CD4-positive, alpha-beta memory T cell (primary cell): Measurements from ENCODE around the gene CADPS. TPM values are rescaled to one million over a fixed set of nuclear protein-coding genes. Genes with fewer than 3 reads are reported as not detected.

Experiments
- CTCF ChIA-PET: fragments of 350-600 bp; sonication (Branson Sonifier 250); formaldehyde crosslinking; loops from one replicate; lab custom pipeline; 2021; ENCODE audit warnings: inconsistent platforms; ENCODE audit not compliant: partially characterized antibody; lab: Charles Lee
- POLR2A ChIA-PET: fragments of 350-600 bp; sonication (Branson Sonifier 250); formaldehyde crosslinking; loops from one replicate; lab custom pipeline; 2021; ENCODE audit not compliant: partially characterized antibody; lab: Charles Lee
- DNase-seq, 5 donors: peaks; one replicate each; pipeline versions ENCODE4 v3.0.0 to v3.0.0-alpha.2; 2020 to 2022; ENCODE audit warnings: mixed read lengths in 1 of 5
- H3K27ac ChIP-seq: one replicate; pipeline ENCODE4 v1.7.0; 2013; ENCODE audit warnings: low read depth, low read length
- H3K27me3 ChIP-seq: 2 replicates; pipeline ENCODE4 v1.7.0; 2013; ENCODE audit warnings: mild to moderate bottlenecking, low read length, moderate library complexity; ENCODE audit not compliant: insufficient read depth
- H3K36me3 ChIP-seq: 2 replicates; pipeline ENCODE4 v1.7.0; 2013; ENCODE audit warnings: mild to moderate bottlenecking, low read length, moderate library complexity; ENCODE audit not compliant: insufficient read depth
- H3K4me1 ChIP-seq: 2 replicates; pipeline ENCODE4 v1.7.0; 2013; ENCODE audit warnings: mild to moderate bottlenecking, low read length, moderate library complexity; ENCODE audit not compliant: insufficient read depth
- H3K4me3 ChIP-seq, 2 donors: one replicate each; pipeline ENCODE4 v1.7.0; 2013; ENCODE audit warnings: low read length in 2 of 2, mild to moderate bottlenecking in 1 of 2
- H3K9me3 ChIP-seq, 2 donors: one replicate each; pipeline ENCODE4 v1.7.0; 2013; ENCODE audit warnings: low read length in 2 of 2, control low read depth in 1 of 2; ENCODE audit not compliant: control insufficient read depth in 1 of 2
- H3K27ac Mint-ChIP-seq, 7 donors: one replicate each; pipeline ENCODE4 v1.8.0; 2020 to 2021; ENCODE audit warnings: mixed read lengths in 7 of 7, mild to moderate bottlenecking in 6 of 7, inconsistent platforms in 3 of 7, moderate library complexity in 3 of 7
- H3K27me3 Mint-ChIP-seq, 2 donors: one replicate each; pipeline ENCODE4 v1.8.0; 2020 to 2021; ENCODE audit warnings: mixed read lengths in 2 of 2
- H3K36me3 Mint-ChIP-seq, 2 donors: one replicate each; pipeline ENCODE4 v1.8.0; 2020 to 2021; ENCODE audit warnings: mixed read lengths in 2 of 2, inconsistent platforms in 1 of 2, mild to moderate bottlenecking in 1 of 2
- H3K4me1 Mint-ChIP-seq, 4 donors: one replicate each; pipeline ENCODE4 v1.8.0; 2020 to 2021; ENCODE audit warnings: mixed read lengths in 4 of 4, mild to moderate bottlenecking in 1 of 4
- H3K4me3 Mint-ChIP-seq, 8 donors: one replicate each; pipeline ENCODE4 v1.8.0; 2020 to 2021; ENCODE audit warnings: mixed read lengths in 8 of 8, mild to moderate bottlenecking in 7 of 8, moderate library complexity in 6 of 8, inconsistent platforms in 3 of 8
- H3K9me3 Mint-ChIP-seq, 8 donors: one replicate each; pipeline ENCODE4 v1.8.0; 2020 to 2021; ENCODE audit warnings: mixed read lengths in 8 of 8, mild to moderate bottlenecking in 5 of 8, inconsistent platforms in 3 of 8, moderate library complexity in 1 of 8
- intact Hi-C: fragments of 100-400 bp; cut with micrococcal nuclease; formaldehyde crosslinking; loops from one replicate; pipeline ENCODE4 v1.15.1; 2023
- polyA plus RNA-seq, 2 donors: library from polyadenylated mRNA; unstranded; fragments of 300-500 nt; fragmentation: Illumina TruSeq; gene quantifications; one replicate each; pipeline ENCODE4 v1.2.3, GENCODE V29; 2021
- total RNA-seq, 2 experiments: library from RNA; stranded (reverse); gene quantifications; one replicate each; pipeline ENCODE4 v1.2.3, GENCODE V29; 2021

The CADPS gene
- total and polyA plus RNA-seq, 4 experiments from 2014 or later = not detected

DNA sequence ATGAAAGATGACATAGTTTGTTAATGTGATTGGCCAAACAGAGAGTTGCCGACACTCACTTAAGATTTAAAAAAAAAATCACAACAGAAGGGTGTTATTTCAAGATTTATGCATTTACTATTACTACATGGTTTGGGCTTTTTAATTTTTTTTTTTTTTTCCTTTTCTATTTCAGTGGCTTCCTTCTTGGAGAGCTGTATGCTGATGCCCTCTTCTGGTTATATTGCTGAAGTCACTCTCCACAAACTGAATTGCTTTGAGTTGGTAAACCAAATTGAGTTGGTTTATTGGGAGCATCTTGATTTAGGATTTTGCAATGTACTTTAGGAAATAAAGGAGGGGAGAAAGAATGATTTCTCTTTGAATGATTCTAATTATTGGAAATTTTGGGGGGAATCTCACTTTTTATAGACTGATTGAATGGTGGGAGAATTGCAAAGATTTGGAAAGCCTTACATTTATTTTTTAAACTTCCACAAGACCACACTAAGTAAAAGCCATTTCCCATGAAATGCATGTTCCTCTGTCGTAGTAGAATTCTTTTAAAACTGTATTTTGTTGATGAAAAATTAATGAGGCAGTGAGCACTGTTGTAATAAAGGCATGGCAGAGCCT lies 315.3 kb downstream of the CADPS start:
- DNase-seq = no peak
- Histone ChIP-seq H3K4me3 (no peak overlapping the region), H3K27ac (no peak overlapping the region), H3K9me3 (no peaks in the 10 kb centered on the region), H3K4me1 (no peaks in the 10 kb centered on the region), H3K36me3 (no peaks in the 10 kb centered on the region), H3K27me3 (no peaks in the 10 kb centered on the region)
- intact Hi-C loops = no loop called here
- Mint-ChIP-seq H3K9me3 (peaks cover 0 to 3% (median 0%) of the 10 kb centered on the region in 8 donors), H3K27me3 (no peaks in the 10 kb centered on the region), H3K27ac (no peak overlapping the region), H3K4me3 (no peak overlapping the region), H3K36me3 (no peaks in the 10 kb centered on the region), H3K4me1 (no peaks in the 10 kb centered on the region)
- CTCF ChIA-PET = interaction anchor here (0.6 kb wide), 1 partner anchor 12 kb away, joined by 4 read pairs; no protein-coding TSS in a partner anchor
- POLR2A ChIA-PET = no interaction called here

DNA sequence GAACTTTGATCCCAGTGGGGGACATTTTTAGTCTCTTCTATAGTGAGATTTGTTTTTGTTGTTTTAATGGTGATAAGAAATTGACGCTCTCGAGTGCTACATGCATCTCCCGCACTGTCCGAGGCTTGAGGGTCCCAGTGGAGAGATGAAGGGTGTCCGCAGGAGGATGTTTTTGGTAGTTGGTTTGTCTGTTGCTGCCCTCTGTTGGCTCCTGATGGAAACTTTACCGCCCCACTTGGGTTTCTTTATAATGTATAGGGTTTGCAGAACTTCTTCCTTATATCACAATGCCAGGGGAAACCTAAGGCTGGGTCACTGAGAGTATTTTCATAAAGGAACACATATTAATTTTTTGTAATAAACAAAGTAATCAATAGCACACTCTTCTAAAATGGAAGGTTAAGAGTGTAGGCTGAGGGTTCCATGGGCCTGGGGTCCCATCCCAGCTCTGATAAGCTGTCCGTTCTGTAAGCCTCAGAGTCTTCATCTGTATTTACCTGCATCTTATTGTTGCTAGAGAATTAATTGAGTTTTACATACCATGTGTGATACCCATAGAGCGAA lies 316.6 kb downstream of the CADPS start:
- peaks cover 0 to 3% (median 0%) of the 10 kb centered on the region in 8 donors for H3K9me3 Mint-ChIP-seq
- H3K27ac ChIP-seq = no peak overlapping the region
- no peaks in the 10 kb centered on the region for H3K4me1 Mint-ChIP-seq
- intact Hi-C loops = no loop called here
- no peaks in the 10 kb centered on the region for H3K4me1 ChIP-seq
- no peak for DNase-seq
- no peaks in the 10 kb centered on the region for H3K27me3 ChIP-seq
- H3K27me3 Mint-ChIP-seq = no peaks in the 10 kb centered on the region
- no peaks in the 10 kb centered on the region for H3K36me3 Mint-ChIP-seq
- no peaks in the 10 kb centered on the region for H3K9me3 ChIP-seq
- no peaks in the 10 kb centered on the region for H3K36me3 ChIP-seq
- CTCF ChIA-PET = no interaction called here
- no peak overlapping the region for H3K27ac Mint-ChIP-seq
- H3K4me3 Mint-ChIP-seq = no peak overlapping the region
- POLR2A ChIA-PET = no interaction called here
- H3K4me3 ChIP-seq = no peak overlapping the region

DNA sequence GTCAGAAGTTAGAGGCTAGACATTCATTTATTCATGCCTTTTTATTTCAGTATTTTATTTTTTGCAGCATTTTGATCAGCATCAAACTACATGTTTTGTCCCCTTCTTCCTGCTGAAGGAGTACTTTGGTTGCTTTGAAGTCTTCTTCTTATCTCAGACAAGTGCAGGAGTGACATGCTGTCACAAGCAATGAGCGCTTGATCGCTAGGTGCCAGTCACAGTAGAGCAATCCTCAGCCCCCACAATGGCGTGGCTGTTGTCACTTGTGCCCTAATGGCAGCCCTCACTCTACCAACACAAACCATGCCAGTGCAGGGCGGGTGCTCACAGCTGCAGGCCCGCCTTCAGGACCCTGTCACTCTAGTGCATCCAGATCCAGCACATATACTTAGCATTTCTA lies 317.2 kb downstream of the CADPS start:
- no peak for DNase-seq
- Mint-ChIP-seq H3K9me3 (peaks cover 0 to 3% (median under 1%) of the 10 kb centered on the region in 8 donors), H3K27ac (no peak overlapping the region), H3K36me3 (no peaks in the 10 kb centered on the region), H3K4me3 (no peak overlapping the region), H3K4me1 (no peaks in the 10 kb centered on the region), H3K27me3 (no peaks in the 10 kb centered on the region)
- Histone ChIP-seq H3K9me3 (no peaks in the 10 kb centered on the region), H3K27me3 (no peaks in the 10 kb centered on the region), H3K4me3 (no peak overlapping the region), H3K36me3 (no peaks in the 10 kb centered on the region), H3K4me1 (no peaks in the 10 kb centered on the region), H3K27ac (no peak overlapping the region)
- CTCF ChIA-PET = no interaction called here
- intact Hi-C loops = no loop called here
- POLR2A ChIA-PET = no interaction called here

DNA sequence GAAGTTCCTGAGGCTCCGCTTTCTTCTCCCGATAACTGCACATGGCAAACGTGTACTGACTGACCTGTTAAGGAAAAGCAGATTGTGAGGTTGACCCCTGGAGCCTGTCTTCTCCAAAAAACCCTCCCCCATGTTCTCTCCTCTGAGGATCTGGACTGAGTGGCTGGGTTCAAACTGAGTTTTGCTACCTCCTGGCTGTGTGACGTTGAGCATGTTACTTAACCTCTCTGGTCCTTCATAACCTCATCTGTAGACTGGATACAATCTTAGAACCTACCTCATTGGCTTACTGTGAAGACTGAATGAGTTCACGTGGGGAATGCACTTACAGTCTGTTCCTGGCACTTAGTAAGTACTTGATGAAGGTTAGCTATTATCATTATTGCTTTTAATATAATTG lies 317.8 kb downstream of the CADPS start:
- Histone ChIP-seq H3K4me1 (no peaks in the 10 kb centered on the region), H3K36me3 (no peaks in the 10 kb centered on the region), H3K27ac (no peak overlapping the region), H3K27me3 (no peaks in the 10 kb centered on the region), H3K9me3 (no peaks in the 10 kb centered on the region), H3K4me3 (no peak overlapping the region)
- no peaks in the 10 kb centered on the region for H3K4me1 Mint-ChIP-seq
- ChIA-PET CTCF (no interaction called here), POLR2A (no interaction called here)
- intact Hi-C loops = no loop called here
- H3K27me3 Mint-ChIP-seq = no peaks in the 10 kb centered on the region
- peaks cover 0 to 3% (median under 1%) of the 10 kb centered on the region in 8 donors for H3K9me3 Mint-ChIP-seq
- H3K4me3 Mint-ChIP-seq = no peak overlapping the region
- DNase-seq = no peak
- no peaks in the 10 kb centered on the region for H3K36me3 Mint-ChIP-seq
- H3K27ac Mint-ChIP-seq = no peak overlapping the region

DNA sequence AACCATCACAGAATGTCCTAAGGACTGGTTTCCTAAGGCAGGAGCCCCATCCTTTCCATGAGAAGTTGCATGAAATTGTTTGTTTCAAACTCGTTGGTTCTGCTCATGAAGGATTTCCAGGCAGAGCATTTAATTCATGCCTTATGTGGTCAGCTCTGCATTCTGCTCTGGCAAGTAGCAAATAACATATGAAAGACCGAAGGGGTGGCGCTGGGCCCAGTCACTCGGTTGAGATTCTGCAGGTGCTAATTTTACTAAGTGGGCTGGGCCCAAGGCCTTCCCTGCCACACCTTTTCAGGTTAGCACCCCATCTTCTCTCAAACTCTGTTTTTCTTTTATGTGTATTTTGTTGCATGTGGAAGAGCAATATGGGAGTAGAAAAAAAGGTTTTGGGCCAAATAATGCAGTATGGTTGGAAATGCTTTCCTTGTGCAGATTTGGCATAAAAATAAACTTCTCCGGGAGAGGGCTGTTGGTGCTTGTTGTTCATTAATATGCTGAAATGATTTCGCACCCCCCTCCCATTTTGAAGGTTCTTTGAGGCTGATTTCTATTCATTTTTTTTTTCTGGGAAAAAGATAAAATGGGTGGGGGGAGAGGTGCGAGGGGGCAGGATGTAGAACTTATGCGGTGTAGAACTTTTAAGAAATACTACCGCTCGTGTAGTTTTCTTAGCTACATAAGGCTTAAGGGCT lies 318.9 kb downstream of the CADPS start:
- no peak for DNase-seq
- Mint-ChIP-seq H3K9me3 (peaks cover 0 to 3% (median under 1%) of the 10 kb centered on the region in 8 donors), H3K36me3 (no peaks in the 10 kb centered on the region), H3K4me1 (no peaks in the 10 kb centered on the region), H3K27me3 (no peaks in the 10 kb centered on the region), H3K4me3 (no peak overlapping the region), H3K27ac (no peak overlapping the region)
- H3K27me3 ChIP-seq = no peaks in the 10 kb centered on the region
- no peaks in the 10 kb centered on the region for H3K36me3 ChIP-seq
- no peaks in the 10 kb centered on the region for H3K9me3 ChIP-seq
- POLR2A ChIA-PET = no interaction called here
- no peaks in the 10 kb centered on the region for H3K4me1 ChIP-seq
- intact Hi-C loops = no loop called here
- CTCF ChIA-PET = no interaction called here
- no peak overlapping the region for H3K4me3 ChIP-seq
- no peak overlapping the region for H3K27ac ChIP-seq

DNA sequence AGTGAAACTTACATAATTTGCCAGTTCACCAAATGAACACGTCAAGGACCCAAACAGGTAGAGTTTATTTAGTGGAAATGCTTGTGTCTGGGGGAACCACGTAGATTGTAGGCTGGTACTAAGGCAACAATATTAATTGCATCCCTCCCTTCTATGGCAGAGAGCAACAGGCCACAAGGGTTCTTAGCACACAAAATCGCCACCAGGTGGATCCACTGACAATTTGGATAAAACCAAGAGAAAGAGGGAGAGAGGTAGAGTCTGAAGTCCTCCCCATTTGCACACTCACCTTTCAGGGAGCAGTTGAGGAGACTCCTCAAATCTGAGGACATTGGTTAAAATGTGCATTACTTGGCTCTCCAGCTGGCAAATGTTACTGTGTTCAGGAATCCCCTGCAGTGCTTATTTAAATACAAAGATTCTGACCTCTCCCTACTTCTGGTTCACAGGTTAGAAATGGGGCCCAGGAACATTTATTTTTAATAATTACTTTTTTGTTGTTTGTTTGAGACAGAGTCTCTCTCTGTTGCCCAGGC lies 320.9 kb downstream of the CADPS start:
- POLR2A ChIA-PET = no interaction called here
- no peaks in the 10 kb centered on the region for H3K4me1 Mint-ChIP-seq
- Histone ChIP-seq H3K27me3 (no peaks in the 10 kb centered on the region), H3K27ac (no peak overlapping the region), H3K4me3 (no peak overlapping the region), H3K4me1 (no peaks in the 10 kb centered on the region), H3K9me3 (no peaks in the 10 kb centered on the region), H3K36me3 (no peaks in the 10 kb centered on the region)
- no peak overlapping the region for H3K4me3 Mint-ChIP-seq
- no peak overlapping the region for H3K27ac Mint-ChIP-seq
- H3K27me3 Mint-ChIP-seq = peaks cover 0 to 2% of the 10 kb centered on the region in 2 donors
- peaks cover 0 to 6% (median 3%) of the 10 kb centered on the region in 8 donors for H3K9me3 Mint-ChIP-seq
- no peaks in the 10 kb centered on the region for H3K36me3 Mint-ChIP-seq
- CTCF ChIA-PET = no interaction called here
- intact Hi-C loops = no loop called here
- DNase-seq = no peak

DNA sequence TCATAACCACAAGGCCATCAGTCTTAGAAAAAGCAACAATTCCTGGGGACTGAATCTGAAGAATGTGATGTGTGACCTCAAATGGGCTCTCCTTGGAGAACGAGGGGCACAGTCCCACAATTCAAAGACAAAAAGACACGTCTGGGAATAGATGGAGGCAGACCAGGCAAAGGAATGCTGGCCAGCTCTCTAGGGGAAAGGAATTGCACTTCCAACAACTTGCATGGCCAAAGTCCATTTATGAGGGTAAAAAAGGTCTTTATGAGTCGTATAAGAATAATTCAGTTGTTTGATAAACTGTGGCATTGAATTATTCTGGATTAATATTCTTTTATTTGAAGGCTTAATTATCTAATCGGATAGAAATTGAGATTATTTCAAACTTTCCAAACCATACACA lies 321.4 kb downstream of the CADPS start:
- no peak overlapping the region for H3K4me3 ChIP-seq
- H3K27ac Mint-ChIP-seq = no peak overlapping the region
- no peaks in the 10 kb centered on the region for H3K9me3 ChIP-seq
- no peak overlapping the region for H3K4me3 Mint-ChIP-seq
- DNase-seq = no peak
- no peaks in the 10 kb centered on the region for H3K36me3 ChIP-seq
- H3K9me3 Mint-ChIP-seq = peaks cover 0 to 6% (median 3%) of the 10 kb centered on the region in 8 donors
- CTCF ChIA-PET = no interaction called here
- peaks cover 0 to 2% of the 10 kb centered on the region in 2 donors for H3K27me3 Mint-ChIP-seq
- H3K36me3 Mint-ChIP-seq = no peaks in the 10 kb centered on the region
- POLR2A ChIA-PET = no interaction called here
- no peaks in the 10 kb centered on the region for H3K4me1 Mint-ChIP-seq
- H3K27ac ChIP-seq = no peak overlapping the region
- no peaks in the 10 kb centered on the region for H3K4me1 ChIP-seq
- intact Hi-C loops = no loop called here
- H3K27me3 ChIP-seq = no peaks in the 10 kb centered on the region
